Measurements from ENCODE around the gene PCP2. TPM values are rescaled to one million over a fixed set of nuclear protein-coding genes. Genes with fewer than 3 reads are reported as not detected.
A peak's percentile ranks its signal among the peaks of the same experiment; 100 is the strongest.

The PCP2 gene
- total and polyA plus RNA-seq, 2 of the 13 experiments (the other 11 are each of a cell fraction or from before 2014, with no cell fraction given): 0.62 TPM; not detected in 1

DNA sequence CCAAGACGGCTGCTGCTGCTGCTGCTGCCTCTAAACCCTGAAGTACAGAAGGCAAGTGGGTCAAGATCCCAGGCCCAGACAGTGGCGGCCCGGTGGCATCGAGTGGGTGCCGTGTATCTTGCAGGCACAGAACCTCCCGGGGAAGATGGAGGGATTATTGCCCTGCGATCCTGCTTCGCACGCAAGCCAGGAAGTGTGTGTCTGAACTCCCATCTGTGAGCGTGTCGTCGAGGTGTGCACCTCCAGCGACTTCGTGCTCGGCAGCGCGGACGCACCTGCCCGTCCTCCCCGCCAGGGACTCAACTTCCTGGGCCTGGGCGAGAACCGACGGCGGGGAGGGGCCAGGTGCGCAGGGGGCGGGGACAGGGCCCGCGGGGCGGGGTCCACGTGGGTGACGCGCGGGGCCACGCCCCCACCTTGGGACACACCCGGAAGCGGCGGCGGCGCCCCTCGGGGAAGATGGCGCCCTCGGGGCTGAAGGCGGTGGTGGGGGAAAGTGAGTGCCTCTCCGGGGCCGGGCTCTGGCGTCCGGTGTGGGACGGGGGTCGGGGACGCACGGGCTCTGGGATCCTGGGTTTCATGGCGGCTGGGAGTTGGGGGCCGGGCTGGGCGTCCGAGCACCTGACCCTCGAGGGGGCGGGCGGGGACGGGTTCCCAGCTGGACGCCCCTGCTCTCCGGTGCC is 3.3 kb upstream of the PCP2 start, which contains the start of gene STXBP2 (continued):
- TF ChIP-seq JUND (CRISPR knock-in tag; IDR thresholded peaks at IDR 0.05): no peak
- no peak for TF ChIP-seq KDM3A (CRISPR knock-in tag; IDR thresholded peaks at IDR 0.05; ENCODE audit: low read depth)
- TF ChIP-seq SRF (IDR thresholded peaks at IDR 0.05; ENCODE audit: low read depth, low read length): no peak
- TF ChIP-seq, protein P1, sequence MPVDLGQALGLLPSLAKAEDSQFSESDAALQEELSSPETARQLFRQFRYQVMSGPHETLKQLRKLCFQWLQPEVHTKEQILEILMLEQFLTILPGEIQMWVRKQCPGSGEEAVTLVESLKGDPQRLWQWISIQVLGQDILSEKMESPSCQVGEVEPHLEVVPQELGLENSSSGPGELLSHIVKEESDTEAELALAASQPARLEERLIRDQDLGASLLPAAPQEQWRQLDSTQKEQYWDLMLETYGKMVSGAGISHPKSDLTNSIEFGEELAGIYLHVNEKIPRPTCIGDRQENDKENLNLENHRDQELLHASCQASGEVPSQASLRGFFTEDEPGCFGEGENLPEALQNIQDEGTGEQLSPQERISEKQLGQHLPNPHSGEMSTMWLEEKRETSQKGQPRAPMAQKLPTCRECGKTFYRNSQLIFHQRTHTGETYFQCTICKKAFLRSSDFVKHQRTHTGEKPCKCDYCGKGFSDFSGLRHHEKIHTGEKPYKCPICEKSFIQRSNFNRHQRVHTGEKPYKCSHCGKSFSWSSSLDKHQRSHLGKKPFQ (CRISPR knock-in tag; IDR thresholded peaks at IDR 0.05; ENCODE audit: insufficient replicate concordance): no peak
- no peak for TF ChIP-seq POLR2AphosphoS2 (IDR thresholded peaks at IDR 0.05; ENCODE audit: low read depth, low read length)
- TF ChIP-seq, protein P2, sequence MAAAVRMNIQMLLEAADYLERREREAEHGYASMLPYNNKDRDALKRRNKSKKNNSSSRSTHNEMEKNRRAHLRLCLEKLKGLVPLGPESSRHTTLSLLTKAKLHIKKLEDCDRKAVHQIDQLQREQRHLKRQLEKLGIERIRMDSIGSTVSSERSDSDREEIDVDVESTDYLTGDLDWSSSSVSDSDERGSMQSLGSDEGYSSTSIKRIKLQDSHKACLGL (CRISPR knock-in tag; IDR thresholded peaks at IDR 0.05): peak; percentile 75; the same call in 1 of the 2 replicates
- no peak for TF ChIP-seq ZNF781 (CRISPR knock-in tag; IDR thresholded peaks at IDR 0.05; ENCODE audit: borderline replicate concordance, not compliant biosample characterization)
- TF ChIP-seq, protein P3, sequence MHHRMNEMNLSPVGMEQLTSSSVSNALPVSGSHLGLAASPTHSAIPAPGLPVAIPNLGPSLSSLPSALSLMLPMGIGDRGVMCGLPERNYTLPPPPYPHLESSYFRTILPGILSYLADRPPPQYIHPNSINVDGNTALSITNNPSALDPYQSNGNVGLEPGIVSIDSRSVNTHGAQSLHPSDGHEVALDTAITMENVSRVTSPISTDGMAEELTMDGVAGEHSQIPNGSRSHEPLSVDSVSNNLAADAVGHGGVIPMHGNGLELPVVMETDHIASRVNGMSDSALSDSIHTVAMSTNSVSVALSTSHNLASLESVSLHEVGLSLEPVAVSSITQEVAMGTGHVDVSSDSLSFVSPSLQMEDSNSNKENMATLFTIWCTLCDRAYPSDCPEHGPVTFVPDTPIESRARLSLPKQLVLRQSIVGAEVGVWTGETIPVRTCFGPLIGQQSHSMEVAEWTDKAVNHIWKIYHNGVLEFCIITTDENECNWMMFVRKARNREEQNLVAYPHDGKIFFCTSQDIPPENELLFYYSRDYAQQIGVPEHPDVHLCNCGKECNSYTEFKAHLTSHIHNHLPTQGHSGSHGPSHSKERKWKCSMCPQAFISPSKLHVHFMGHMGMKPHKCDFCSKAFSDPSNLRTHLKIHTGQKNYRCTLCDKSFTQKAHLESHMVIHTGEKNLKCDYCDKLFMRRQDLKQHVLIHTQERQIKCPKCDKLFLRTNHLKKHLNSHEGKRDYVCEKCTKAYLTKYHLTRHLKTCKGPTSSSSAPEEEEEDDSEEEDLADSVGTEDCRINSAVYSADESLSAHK (CRISPR knock-in tag; IDR thresholded peaks at IDR 0.05; ENCODE audit: borderline replicate concordance): no peak
- TF ChIP-seq ZNF660 (CRISPR knock-in tag; IDR thresholded peaks at IDR 0.05; ENCODE audit: borderline replicate concordance, low read depth): no peak
- TF ChIP-seq ZNF350 (CRISPR knock-in tag; IDR thresholded peaks at IDR 0.05; ENCODE audit: borderline replicate concordance, low read depth): no peak
- TF ChIP-seq, protein P4, sequence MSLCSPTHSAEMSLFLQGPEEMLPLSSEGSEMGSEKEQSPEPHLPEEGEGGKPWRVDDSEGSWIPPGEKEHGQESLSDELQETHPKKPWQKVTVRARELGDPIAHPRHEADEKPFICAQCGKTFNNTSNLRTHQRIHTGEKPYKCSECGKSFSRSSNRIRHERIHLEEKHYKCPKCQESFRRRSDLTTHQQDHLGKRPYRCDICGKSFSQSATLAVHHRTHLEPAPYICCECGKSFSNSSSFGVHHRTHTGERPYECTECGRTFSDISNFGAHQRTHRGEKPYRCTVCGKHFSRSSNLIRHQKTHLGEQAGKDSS (CRISPR knock-in tag; IDR thresholded peaks at IDR 0.05; ENCODE audit: borderline replicate concordance, low read depth): 0 out of 2 replicates have a peak, but pooled peaks have one; percentile 59
- no peak for TF ChIP-seq HNF4G (IDR thresholded peaks at IDR 0.05; ENCODE audit: borderline replicate concordance, low read depth, low read length)
- TF ChIP-seq HNF4G (CRISPR knock-in tag; IDR thresholded peaks at IDR 0.05; ENCODE audit: borderline replicate concordance, low read depth): no peak
- TF ChIP-seq PLRG1 (conservative IDR thresholded peaks at IDR 0.05): no peak
- no peak for TF ChIP-seq EHMT2 (IDR thresholded peaks at IDR 0.05; ENCODE audit: borderline replicate concordance, low read depth, low read length)
- no peak for TF ChIP-seq ZNF674 (CRISPR knock-in tag; IDR thresholded peaks at IDR 0.05; ENCODE audit: low read depth)
- no peak for TF ChIP-seq SETDB1 (CRISPR knock-in tag; IDR thresholded peaks at IDR 0.05; ENCODE audit: borderline replicate concordance)
- no peak for TF ChIP-seq ZNF333 (CRISPR knock-in tag; IDR thresholded peaks at IDR 0.05; ENCODE audit: borderline replicate concordance)
- no peak for TF ChIP-seq SNRNP70 (IDR thresholded peaks at IDR 0.05; ENCODE audit: low read depth, low read length)
- no peak for TF ChIP-seq BCL3 (CRISPR knock-in tag; IDR thresholded peaks at IDR 0.05)
- TF ChIP-seq CREBL2 (CRISPR knock-in tag; IDR thresholded peaks at IDR 0.05; ENCODE audit: borderline replicate concordance): no peak
- TF ChIP-seq ZFP90 (CRISPR knock-in tag; IDR thresholded peaks at IDR 0.05; ENCODE audit: borderline replicate concordance): no peak
